SK-N-MC (cell line): Measurements from ENCODE around the gene MYO9A.

ENCODE experiments used
- EZH2 ChIP-seq: fragments of 200-600 bp; sonication (generic); IDR thresholded peaks from one replicate; pipeline ENCODE4 v1.6.1; 2017; ENCODE audit warnings: antibody characterized with exemption
- POLR2AphosphoS5 ChIP-seq: IDR thresholded peaks from 2 replicates; pipeline ENCODE4 v1.6.1; 2012; ENCODE audit warnings: mild to moderate bottlenecking, low read depth, low read length, borderline replicate concordance

GRCh38 chr15:71973366-71973765 is 144.6 kb downstream of the MYO9A start:
- TF ChIP-seq EZH2 (no peak), POLR2AphosphoS5 (no peak)
